ENCODE results near the gene PHACTR4. TPM values are rescaled to one million over a fixed set of nuclear protein-coding genes. Genes with fewer than 3 reads are reported as not detected.

PHACTR4 gene
- total RNA-seq, 2 donors from 2014 or later, result 14.5 to 32.6 TPM

DNA sequence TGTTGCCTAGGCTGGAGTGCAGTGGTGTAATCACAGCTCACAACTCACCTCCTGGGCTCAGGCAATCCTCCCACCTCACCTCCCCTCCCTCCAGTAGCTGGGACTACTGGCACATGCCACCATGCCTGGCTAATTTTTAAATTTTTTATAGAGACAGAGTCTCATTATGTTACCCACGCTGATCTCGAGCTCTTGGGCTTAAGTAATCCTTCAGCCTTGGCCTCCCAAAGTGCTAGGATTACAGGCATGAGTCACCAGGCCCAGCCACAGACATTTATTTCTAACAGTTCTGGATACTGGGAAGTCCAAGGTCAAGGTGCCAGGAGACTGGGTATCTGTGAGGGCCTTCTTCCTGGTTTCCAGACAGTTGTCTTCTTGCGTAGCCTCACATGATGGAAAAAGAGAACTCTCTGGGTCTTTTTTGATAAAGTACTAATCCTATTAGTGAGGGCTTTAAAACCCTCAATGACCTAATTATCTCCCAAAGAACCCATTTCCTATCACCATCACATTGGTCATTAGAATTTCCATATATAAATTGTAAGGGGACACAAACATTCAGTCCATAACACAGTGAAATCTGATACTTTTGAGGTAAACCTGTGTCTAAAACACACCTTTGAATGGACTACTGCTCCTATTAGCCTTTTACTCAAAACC lies 67.9 kb downstream of the PHACTR4 start:
- intact Hi-C loops (cut with DNase I), result no loop called here
- peaks cover 29% of the 10 kb centered on the region for H3K4me1 ChIP-seq
- DNase-seq (peak; percentile 29 to 60 (median 42)), ATAC-seq (peak; percentile 74)
- peak overlapping the region; percentile 30 to 77 (median 66) for H3K27ac ChIP-seq
- H3K4me3 ChIP-seq, result no peak overlapping the region
- H3K36me3 ChIP-seq (replicated peaks in 1 of 2; ENCODE audit: insufficient read depth in 1 of 2, low read depth in 2 of 2), result no peaks in the 10 kb centered on the region
- WGBS, 2 donors, result 49 to 58% methylated on average over 3 of the region's 3 CpGs
- H3K27me3 ChIP-seq, result no peaks in the 10 kb centered on the region
- H3K9me3 ChIP-seq, result no peaks in the 10 kb centered on the region
- TF ChIP-seq, protein P1, sequence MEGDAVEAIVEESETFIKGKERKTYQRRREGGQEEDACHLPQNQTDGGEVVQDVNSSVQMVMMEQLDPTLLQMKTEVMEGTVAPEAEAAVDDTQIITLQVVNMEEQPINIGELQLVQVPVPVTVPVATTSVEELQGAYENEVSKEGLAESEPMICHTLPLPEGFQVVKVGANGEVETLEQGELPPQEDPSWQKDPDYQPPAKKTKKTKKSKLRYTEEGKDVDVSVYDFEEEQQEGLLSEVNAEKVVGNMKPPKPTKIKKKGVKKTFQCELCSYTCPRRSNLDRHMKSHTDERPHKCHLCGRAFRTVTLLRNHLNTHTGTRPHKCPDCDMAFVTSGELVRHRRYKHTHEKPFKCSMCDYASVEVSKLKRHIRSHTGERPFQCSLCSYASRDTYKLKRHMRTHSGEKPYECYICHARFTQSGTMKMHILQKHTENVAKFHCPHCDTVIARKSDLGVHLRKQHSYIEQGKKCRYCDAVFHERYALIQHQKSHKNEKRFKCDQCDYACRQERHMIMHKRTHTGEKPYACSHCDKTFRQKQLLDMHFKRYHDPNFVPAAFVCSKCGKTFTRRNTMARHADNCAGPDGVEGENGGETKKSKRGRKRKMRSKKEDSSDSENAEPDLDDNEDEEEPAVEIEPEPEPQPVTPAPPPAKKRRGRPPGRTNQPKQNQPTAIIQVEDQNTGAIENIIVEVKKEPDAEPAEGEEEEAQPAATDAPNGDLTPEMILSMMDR (IDR thresholded peaks at IDR 0.05), result no peak
- TF ChIP-seq POLR2A (IDR thresholded peaks at IDR 0.05), result no peak

DNA sequence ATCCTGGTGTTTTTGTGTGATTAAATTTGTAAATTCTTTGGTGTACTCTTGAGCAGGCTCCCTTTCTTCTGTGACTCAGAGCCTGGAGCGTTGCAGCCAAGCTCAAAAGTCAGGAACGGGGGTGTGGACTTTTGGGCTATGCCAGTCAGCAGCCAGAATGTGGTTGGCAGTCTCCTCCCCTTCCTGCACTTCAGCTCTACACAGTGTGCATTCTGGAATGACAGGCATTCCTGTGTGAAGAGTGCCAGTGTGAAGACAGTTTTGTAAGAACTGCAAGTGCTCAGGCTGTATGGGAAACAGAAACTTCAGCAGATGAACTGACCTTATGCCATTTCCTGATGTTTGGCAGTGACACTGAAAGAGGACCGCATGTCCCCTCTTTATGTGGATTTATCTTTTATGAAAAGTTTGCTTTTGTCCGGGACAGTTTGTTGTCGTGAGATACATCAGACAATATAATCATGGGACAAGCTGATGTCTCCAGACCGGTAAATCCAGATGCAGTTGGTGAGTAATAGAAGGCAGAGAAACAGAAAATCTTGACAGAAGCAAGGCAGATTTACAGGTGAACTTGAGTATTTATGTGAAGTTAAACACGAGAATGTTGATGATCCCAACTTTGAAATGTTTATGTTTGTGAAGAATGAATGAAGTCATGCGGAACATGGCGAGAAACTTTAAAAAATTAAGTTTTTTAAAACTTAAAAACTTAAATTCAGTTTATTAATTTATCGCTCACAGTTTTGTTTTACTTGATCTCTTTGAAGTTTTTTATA lies 68.6 kb downstream of the PHACTR4 start:
- Histone ChIP-seq H3K36me3 (replicated peaks in 1 of 2; ENCODE audit: insufficient read depth in 1 of 2, low read depth in 2 of 2) (no peaks in the 10 kb centered on the region), H3K27me3 (no peaks in the 10 kb centered on the region), H3K9me3 (no peaks in the 10 kb centered on the region), H3K4me3 (no peak overlapping the region), H3K27ac (peak overlapping the region; percentile 30 to 77 (median 66)), H3K4me1 (peaks cover 29% of the 10 kb centered on the region)
- peak; percentile 95 for ATAC-seq
- TF ChIP-seq POLR2A (IDR thresholded peaks at IDR 0.05), result peak in 2 of 3 donors; percentile 61 to 63
- TF ChIP-seq, protein P1 (IDR thresholded peaks at IDR 0.05), result no peak
- intact Hi-C loops (cut with DNase I), result no loop called here
- WGBS, 2 donors, result 25 to 36% methylated on average over 10 of the region's 10 CpGs
- DNase-seq, result peak; percentile 74 to 87 (median 76)

DNA sequence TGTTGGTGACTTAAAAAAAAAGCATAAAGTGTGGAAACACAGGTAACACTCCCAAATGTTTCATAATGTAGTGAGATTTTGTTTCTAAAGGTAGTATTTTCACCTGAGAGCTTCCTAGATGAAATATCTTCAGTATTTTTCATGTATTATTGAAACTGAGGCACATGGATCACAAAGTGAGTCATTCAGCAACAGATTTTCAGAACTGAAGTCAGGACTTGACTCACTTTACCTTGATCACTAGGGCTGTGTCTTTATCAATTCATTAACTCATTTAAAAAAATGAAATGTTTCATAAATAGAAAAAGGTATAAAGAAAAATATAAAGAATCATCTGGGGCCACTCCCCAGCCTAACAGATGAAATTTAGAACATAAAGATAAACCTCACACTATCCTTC lies 69.8 kb downstream of the PHACTR4 start:
- Histone ChIP-seq H3K27ac (peak overlapping the region in 1 of 4 donors; percentile 76), H3K4me3 (no peak overlapping the region), H3K4me1 (peaks cover 23% of the 10 kb centered on the region), H3K27me3 (no peaks in the 10 kb centered on the region), H3K9me3 (no peaks in the 10 kb centered on the region), H3K36me3 (replicated peaks in 1 of 2; ENCODE audit: insufficient read depth in 1 of 2, low read depth in 2 of 2) (no peaks in the 10 kb centered on the region)
- intact Hi-C loops (cut with DNase I), result no loop called here
- DNase-seq (no peak), ATAC-seq (no peak)
- TF ChIP-seq, protein P1 (IDR thresholded peaks at IDR 0.05), result no peak
- no peak for TF ChIP-seq POLR2A (IDR thresholded peaks at IDR 0.05)

DNA sequence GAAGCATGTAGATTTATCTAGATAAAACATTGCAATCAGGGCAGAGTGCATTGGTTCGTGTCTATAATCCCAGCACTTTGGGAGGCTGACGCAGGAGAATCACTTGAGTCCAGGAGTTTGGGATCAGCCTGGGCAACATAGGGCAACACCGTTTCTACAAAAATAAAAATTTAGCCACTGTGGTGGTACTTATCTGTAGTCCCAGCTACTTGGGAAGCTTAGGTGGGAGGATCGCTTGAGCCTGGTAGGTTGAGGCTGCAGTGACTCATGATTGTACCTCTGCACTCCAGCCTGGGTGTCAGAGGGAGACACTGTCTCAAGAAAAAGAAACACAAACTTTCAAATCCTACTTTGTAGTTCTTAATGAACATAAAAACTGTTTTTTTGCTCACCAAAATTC lies 72.1 kb downstream of the PHACTR4 start:
- ATAC-seq, result no peak
- no peaks in the 10 kb centered on the region for H3K36me3 ChIP-seq (replicated peaks in 1 of 2; ENCODE audit: insufficient read depth in 1 of 2, low read depth in 2 of 2)
- no peak overlapping the region for H3K4me3 ChIP-seq
- intact Hi-C loops (cut with DNase I), result no loop called here
- H3K9me3 ChIP-seq, result no peaks in the 10 kb centered on the region
- peaks cover 17% of the 10 kb centered on the region for H3K4me1 ChIP-seq
- 88 to 90% methylated on average over 4 of the region's 4 CpGs for WGBS, 2 donors
- H3K27ac ChIP-seq, result no peak overlapping the region
- no peak for TF ChIP-seq POLR2A (IDR thresholded peaks at IDR 0.05)
- TF ChIP-seq, protein P1 (IDR thresholded peaks at IDR 0.05), result no peak
- no peaks in the 10 kb centered on the region for H3K27me3 ChIP-seq
- no peak for DNase-seq
